NCI-H146 (cell line): Measurements from ENCODE around the gene AFP.

ENCODE experiments used
- DNase-seq: peaks from one replicate; lab custom pipeline; 2025; lab: John Stamatoyannopoulos, UW

AFP gene

GRCh38 chr4:73438582-73439215 lies 2.7 kb downstream of the AFP start:
- no peak for DNase-seq

DNA sequence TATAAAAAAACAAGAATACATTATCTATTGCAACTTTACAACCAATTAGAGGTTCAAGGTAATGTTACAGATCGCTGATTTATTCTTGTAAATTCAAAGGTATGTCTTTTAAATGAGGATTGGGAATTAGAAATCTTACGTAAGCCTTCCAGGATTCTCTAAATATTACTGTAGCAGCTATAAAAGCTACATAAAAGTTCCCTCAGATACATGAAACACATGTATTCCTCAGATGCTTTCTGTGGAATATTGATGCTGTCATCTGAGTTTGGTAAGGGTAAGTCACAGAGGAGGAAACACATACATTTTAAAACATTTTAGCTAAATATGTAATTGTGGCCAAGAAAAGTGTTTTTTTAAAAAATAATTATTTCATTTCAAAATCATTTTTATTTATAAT lies 3.4 kb downstream of the AFP start:
- DNase-seq: no peak

GRCh38 chr4:73439991-73440390 lies 4.0 kb downstream of the AFP start:
- no peak for DNase-seq

DNA sequence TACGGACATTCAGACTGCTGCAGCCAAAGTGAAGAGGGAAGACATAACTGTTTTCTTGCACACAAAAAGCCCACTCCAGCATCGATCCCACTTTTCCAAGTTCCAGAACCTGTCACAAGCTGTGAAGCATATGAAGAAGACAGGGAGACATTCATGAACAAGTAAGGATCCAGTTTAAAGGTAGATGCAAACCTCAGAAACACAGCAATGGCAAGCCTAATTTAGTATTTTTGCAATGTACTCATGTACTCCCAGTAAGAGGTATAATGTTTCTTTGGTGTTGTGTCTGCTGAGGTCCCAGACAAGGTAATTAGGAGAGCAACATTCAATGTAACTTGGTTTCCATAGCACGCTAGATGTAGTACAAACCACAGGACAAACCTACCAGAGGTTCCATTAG lies 4.6 kb downstream of the AFP start:
- DNase-seq: no peak

DNA sequence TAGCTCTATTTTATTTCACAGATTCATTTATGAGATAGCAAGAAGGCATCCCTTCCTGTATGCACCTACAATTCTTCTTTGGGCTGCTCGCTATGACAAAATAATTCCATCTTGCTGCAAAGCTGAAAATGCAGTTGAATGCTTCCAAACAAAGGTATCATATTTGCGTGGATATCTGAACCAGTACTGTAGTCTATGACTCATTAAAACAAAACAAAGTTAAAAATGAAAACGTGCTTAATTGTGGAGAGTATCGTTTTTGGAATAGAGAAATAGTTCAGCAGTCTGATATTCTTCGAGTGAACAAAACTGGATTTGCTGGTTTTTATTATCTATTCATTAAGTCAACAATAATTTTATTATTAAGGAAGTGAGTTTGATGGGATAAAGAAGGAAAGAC lies 6.3 kb downstream of the AFP start:
- DNase-seq: no peak

DNA sequence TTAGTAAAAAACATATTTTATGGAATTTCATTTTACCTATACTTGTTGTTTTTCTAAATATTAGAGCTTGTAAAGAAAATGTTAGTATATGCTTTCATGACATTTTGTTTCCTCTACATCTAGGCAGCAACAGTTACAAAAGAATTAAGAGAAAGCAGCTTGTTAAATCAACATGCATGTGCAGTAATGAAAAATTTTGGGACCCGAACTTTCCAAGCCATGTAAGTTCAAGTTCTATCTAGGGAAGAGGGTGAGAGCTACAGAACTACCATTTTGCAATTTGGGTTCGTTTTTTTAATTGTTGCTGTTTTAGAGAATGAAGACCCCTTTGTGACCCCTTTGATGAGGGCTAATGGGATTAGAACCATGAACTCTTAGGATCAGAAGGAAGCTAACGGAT lies 7.2 kb downstream of the AFP start:
- no peak for DNase-seq

- no peak for DNase-seq
Observed at GRCh38 chr4:73445383-73446335, 9.6 kb downstream of the AFP start.

DNA sequence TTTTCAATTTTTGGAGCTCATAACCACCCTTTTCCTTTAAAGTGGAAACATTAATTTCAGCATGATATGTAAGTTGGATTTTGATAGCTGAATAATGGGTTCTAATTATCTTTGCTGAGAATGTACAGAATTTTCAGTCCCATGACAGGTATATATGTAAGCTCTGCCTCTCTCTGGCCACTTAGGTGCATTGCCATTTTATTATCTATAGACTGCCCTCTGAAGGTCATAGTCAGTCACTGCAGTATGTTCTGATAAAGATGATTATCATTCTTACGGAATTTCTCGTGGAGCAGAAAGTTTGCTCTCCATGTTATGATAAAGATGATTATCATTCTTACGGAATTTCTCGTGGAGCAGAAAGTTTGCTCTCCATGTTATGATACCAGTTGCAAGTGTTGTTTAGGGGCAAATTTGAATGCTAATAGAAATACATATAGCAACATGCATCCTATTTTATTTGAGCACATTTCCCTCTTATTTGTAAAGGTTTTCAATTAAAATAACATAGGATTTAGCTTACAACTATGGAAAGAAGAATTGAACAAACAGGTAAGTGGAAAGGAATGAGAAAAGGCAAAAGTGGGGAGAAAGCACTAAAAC lies 10.4 kb downstream of the AFP start:
- DNase-seq: peak; percentile 78

- DNase-seq: no peak
Observed at GRCh38 chr4:73447671-73448070, 11.7 kb downstream of the AFP start.

DNA sequence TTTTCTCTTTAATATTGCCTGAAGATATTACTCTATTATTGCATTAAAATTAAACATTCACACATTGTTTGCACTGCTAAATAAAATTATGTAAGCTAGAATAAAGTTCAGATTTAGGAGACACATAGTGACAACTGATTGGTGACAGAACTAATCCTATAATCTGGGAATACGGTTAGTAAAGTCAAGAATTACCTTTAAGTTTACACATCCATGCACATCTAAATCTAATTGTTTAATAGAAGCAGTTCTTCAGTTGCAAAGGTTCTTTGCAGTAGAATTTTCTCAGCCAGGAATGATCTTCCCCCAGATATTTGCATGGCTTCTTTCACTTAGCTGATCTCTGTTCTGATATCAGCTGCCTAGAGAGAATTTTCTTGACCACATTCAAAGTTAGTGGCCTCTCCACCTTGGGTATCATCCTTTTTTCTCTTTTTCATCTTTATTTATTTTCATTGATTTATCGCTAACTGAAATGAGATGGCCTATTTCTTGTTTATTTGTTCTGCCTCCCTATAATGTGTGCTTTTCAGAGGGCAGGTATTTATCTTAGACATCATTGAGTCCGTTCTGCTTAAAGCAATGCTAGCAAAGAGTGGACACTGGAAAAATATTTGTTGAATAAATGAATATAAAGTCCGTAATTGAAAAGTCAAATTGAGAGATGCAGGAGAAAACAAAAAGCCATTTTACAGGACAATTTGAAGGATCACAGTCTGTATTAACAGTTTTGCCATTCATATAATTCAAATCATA lies 12.6 kb downstream of the AFP start:
- no peak for DNase-seq

GRCh38 chr4:73450398-73451004 lies 14.5 kb downstream of the AFP start:
- peak; percentile 95 for DNase-seq

DNA sequence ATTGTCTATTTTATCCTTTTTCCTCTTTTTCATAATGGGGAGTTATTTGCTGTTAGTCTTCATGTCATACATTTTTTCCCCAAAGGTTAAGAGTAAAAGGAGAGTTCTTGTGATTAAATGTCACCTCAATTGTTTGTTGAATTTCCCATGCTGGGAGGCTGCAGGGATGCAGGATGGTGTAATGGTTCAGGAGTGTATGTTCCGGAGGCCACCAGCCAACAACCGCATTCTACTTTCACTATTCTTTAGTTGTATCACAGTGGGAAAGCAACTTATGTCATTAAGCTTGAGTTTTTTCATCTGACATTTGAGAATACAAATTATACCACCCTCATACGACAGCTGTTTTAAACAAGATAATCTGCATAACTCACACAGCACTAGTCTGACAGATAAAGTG lies 15.4 kb downstream of the AFP start:
- peak; percentile 97 for DNase-seq

DNA sequence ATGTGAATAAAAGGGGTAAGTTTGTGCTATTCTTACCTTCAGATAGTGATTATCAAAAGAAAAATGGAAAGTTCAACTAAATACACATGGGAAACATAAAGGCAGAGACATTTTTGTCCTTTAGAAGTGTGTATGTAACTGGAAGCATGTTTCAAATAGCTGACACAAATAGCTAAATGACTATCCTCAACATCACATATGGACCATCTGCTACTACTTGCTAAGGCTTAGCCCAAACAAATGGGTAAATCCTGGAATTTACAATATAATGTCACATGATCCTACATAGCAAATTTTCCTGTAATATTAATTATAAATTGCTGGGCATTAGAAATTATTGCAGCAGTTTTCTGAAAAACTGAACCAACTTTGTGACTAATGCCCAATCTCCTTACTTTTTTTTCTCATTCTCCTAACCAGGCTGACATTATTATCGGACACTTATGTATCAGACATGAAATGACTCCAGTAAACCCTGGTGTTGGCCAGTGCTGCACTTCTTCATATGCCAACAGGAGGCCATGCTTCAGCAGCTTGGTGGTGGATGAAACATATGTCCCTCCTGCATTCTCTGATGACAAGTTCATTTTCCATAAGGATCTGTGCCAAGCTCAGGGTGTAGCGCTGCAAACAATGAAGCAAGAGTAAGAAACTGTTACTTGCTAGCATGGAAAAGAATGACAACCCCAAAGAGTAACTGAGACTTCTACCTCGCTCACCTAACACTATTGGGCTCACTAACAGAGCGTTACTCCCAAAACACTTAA lies 16.1 kb downstream of the AFP start:
- no peak for DNase-seq

DNA sequence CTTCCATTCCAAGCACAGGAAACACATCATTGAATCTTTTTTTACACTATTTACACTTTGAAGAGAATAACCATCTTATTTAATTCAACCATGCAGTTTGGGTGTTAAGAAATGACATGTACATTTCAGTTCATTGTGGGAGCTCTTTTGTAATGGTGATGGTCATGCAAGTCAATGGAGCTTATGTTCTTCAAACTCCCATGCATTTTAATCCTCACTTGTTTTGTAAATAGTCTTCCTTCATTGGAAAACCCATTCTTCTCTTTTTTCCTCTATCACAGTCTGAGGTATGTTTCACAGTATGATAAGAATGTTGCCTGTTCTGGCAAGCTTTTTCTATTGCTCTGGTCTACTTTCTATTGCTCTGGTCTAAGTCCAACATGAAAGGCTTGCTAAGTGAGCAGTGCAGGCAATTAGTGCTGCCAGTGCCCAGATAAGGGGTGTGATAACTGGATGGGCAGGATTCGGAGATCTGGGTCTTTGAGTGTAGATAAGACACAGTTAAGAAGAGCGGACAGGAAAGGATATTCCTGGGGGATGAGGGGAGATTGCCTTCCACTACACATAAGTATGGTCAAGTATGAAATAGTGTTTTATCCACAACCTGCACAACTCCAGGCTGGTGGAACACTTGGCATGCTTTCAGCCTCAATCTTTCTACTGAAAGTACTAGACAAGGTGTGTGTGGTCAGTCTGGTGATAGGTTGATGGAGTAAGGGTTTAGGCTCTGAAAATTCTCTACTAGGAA lies 17.1 kb downstream of the AFP start:
- peak; percentile 34 for DNase-seq

- DNase-seq: no peak
Observed at GRCh38 chr4:73453701-73454005, 17.6 kb downstream of the AFP start.

GRCh38 chr4:73454920-73455319 lies 18.9 kb downstream of the AFP start:
- no peak for DNase-seq

- no peak for DNase-seq
Observed at GRCh38 chr4:73456177-73457022, 20.4 kb downstream of the AFP start.

DNA sequence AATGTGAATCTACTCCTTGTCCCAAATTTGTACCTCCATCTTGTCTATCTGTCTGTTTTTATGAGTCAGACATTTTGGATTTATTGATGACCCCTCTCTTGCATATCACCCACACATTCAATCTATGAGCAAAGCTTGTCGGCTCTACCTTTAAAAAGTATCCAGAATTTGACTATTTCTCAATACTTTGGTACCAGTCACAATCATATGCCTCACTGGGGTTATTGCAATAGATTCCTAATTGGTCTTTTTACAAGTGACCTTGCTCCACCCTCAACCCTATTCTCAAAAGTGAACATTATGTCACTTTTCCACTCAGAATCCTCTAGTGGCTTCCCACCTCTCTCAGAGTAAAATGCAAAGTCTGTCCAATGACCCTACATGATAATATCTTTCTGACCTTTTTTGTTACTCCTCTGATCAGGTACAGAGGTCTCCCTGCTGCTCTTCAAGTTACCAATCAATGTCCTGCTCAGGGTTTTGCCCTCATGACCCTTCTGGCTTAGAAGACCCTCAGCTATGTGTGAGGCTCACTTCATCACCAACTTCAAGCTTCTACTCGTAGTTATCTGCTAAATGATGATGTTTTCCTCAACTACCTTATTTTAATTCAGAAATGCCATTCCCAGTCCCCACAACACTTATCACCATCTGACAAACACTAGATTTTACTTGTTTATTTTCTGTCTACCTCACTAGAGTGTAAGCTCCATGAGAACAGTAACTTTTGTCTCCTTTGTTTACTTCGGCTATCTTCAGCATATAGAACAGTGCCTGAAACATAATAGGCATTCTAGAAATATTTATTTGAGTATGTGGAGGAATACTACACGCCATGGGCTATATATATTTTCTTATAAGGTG lies 22.4 kb downstream of the AFP start:
- DNase-seq: no peak

- no peak for DNase-seq
Observed at GRCh38 chr4:73459048-73459421, 23.0 kb downstream of the AFP start.
